Measurements from ENCODE around the gene SCMH1.

Gene SCMH1

GRCh38 chr1:41033272-41033671, 208.8 kb downstream of the SCMH1 start:
- in situ Hi-C loops (cut with MboI; ENCODE audit: low sequenced_read_pairs): no loop called here

GRCh38 chr1:41032147-41032546, 210.0 kb downstream of the SCMH1 start:
- in situ Hi-C loops (cut with MboI; ENCODE audit: low sequenced_read_pairs): no loop called here

GRCh38 chr1:41030872-41031616, 211.1 kb downstream of the SCMH1 start:
- in situ Hi-C loops (cut with MboI; ENCODE audit: low sequenced_read_pairs): no loop called here

DNA sequence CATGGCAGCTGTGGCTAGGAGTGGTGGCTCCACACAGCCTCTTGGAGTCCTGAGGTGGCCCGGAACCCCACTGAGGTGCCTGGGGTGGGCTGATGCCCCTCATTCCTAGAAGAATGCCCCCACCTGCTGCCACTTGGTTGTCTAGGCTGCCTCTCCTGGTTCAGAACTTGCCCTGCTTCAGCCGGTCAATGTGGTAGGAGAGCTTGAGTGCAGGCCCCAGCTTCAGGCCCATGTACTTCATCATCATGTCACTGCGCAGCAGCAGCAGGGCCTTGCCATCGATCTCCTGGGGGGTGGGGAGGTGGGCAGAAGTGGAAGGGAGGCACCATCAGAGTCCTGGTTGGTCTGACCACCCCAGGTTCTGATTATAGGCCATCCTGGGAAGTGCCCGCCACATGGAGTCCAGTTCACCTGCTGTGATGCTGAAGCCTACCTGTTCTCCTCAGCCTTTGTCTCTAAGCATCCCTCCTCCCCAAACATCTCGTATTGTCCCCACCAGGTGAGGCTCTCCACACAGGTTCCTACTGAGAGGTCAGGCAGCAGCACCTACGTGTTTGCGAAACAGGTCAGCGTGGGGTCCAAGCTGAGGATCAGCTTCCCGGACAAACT, 214.0 kb downstream of the SCMH1 start:
- in situ Hi-C loops (cut with MboI; ENCODE audit: low sequenced_read_pairs): no loop called here

GRCh38 chr1:41025979-41026819, 215.9 kb downstream of the SCMH1 start:
- in situ Hi-C loops (cut with MboI; ENCODE audit: low sequenced_read_pairs): no loop called here

DNA sequence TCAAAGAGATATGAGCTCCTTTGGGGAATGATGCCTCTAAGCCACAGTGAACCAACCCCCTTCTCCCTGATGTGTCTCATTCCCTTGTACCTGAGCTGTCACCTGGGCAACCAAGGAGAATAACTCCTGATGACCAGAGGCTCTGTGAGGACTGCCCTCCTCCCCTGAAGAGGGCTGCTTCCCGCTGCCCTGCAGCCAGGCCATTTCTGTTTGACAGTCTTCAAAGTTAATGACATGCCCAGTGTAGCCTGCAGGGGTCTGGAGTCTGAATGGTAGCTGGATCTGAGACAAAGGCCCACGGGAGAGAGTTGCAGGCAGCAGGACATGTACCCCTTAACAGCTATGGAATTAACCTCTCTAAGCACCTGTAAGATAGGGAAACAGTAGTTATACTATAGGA, 217.2 kb downstream of the SCMH1 start:
- in situ Hi-C loops (cut with MboI; ENCODE audit: low sequenced_read_pairs): no loop called here

DNA sequence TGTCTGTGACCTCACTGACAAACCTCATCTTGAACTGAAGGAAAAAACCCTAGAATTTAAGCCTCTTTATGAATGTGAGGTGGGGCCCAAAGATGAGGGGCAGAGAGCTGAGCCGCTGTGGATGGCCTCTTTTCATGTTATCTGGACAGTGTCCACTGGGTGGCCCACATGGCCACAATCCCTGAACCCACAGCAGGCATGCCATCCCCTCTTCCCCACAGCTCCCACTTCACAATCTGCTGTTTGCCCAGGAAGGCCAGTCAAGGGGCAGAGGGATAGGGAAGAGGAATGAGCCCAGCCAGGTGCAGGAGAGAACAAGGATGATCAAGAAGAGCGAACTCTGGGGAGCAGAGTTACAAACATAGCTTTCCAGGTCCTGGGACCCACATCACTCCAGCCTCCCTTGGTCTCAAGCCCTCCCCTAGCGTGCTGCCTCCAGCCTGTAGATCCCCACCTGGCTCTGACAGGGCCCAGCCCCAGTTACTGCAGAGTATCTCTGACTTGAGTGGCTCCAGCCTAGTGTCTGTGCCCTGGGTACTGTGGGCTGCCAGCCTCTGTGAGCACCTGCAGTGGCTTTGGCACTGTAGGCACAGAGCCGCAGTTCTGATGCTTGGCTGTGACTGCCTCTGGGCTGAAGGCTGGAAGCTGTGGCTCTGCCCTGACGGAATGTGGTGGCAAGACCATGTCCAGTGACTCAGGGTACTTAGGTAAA, 218.7 kb downstream of the SCMH1 start:
- in situ Hi-C loops (cut with MboI; ENCODE audit: low sequenced_read_pairs): no loop called here

- in situ Hi-C loops (cut with MboI; ENCODE audit: low sequenced_read_pairs): no loop called here
These were observed 219.7 kb downstream of the SCMH1 start for GRCh38 chr1:41022424-41022823.

DNA sequence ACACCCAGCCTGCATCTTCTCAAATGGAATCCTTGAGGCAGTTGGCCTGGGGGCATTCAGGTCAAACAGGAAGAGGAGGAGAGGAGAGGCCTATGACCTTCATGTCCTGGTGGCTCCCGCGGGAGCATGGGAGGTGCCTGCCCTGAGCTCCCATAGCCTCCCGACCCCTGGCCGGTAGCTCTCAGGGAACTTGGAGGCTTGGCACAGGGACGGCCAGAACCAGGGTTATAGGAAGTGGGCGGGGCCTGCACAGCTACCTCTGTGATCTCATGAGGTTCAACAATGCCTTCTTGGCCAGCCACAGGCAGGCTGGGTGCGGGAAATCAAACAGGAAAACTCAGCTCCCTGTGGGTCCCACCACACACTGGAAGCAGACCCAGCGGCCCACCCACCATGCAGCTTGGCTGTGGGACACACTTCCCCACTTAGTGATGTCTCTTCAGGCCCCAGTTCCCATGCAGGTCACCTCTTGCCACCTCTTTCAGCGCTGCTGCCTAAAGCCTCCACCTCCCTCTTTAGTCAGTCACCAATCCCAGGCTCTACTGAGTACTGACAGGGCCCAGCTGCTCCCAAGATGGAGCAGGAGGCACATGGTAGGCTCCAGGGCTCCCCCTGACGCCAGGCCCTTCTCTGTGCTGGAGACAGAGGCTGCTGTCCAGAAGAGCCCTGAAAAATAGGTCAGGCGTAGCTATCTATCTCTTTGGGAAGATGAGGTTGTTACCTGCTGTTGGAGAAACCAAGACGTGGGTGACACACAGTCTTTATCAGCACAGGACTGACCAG, 220.4 kb downstream of the SCMH1 start, which contains the start of gene SLFNL1:
Gene SLFNL1, minus strand, starts transcription at position 200 of the 783 bp plus-strand sequence. CDS start 1,065 bp downstream, outside the sequence.
- in situ Hi-C loops (cut with MboI; ENCODE audit: low sequenced_read_pairs): no loop called here

DNA sequence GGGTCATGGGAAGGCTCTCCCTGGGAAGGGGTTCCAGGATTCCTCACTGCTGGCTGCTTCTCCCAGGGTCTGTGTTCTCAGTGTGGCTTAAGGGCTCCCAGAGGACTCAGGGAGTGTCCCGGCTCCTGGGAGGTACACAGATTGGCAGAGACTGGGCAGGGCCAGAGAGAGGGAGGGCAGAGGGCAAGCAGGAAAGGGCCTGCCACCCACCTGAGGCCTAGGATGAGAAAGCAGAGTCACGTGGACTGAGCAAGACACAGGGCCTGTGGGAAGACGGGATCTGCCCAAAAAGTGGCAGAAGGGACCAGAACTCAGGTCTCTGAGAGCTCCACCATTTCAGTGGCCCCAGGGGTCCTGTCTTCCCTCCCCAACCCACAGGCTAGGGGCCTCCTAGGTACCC, 221.5 kb downstream of the SCMH1 start:
- in situ Hi-C loops (cut with MboI; ENCODE audit: low sequenced_read_pairs): no loop called here

DNA sequence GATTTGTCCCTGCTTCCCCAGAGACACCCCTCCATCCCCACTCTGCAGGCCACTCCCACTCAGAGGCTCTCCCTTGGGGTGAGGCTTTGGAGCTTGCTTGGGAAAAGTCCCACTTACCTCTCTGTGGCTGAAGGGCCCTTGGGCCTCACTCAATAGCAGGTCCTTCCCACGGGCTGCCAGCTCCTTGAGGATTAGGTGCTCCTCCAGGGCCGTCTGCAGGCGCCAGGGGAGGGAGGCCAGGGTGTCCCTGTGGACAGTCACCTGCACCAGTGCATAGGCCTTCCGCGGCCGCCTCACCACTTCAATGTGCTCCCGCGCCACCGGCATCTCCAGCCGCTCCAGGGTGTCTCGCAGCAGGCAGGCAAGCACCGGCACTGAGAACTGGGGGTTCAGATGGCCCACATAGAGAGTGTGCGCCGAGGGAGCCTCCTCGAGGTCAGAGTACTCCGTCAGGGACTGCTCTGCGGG, 222.0 kb downstream of the SCMH1 start:
- in situ Hi-C loops (cut with MboI; ENCODE audit: low sequenced_read_pairs): no loop called here

GRCh38 chr1:41019353-41019745, 222.8 kb downstream of the SCMH1 start:
- in situ Hi-C loops (cut with MboI; ENCODE audit: low sequenced_read_pairs): no loop called here

- in situ Hi-C loops (cut with MboI; ENCODE audit: low sequenced_read_pairs): no loop called here
These were observed 224.1 kb downstream of the SCMH1 start for GRCh38 chr1:41018018-41018410.

- in situ Hi-C loops (cut with MboI; ENCODE audit: low sequenced_read_pairs): no loop called here
These were observed 224.7 kb downstream of the SCMH1 start for GRCh38 chr1:41017141-41018017.

DNA sequence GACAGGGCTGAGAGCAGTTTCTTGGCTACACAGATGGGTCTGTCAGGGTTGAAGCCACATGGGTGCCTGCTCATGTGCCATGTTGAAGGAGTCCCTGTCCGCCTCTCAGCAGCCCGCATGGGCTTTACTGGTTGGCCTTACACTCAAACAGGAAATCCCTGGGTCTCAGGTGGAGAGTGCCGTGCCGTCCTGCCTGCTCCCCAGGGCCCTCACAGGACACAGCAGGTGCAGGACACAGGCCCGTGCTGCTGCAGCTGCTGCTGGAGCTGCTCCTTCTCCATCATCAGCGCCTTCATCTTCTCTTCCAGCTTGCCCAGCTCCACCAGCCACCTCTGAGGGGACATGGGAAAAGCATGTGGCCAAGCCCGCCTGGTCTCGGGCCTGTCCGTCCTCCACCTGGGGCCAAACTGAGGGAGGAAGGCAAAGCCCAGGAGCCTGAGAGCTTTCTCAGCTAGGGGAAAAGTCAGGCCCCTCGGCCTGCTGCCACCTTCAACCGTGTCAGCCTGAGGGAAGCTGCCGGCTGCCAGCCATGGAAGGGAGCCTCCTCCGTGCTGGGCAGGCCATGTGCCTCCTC, 226.1 kb downstream of the SCMH1 start:
- in situ Hi-C loops (cut with MboI; ENCODE audit: low sequenced_read_pairs): no loop called here

GRCh38 chr1:41015281-41015896, 226.7 kb downstream of the SCMH1 start:
- in situ Hi-C loops (cut with MboI; ENCODE audit: low sequenced_read_pairs): no loop called here

- in situ Hi-C loops (cut with MboI; ENCODE audit: low sequenced_read_pairs): no loop called here
These were observed 227.2 kb downstream of the SCMH1 start for GRCh38 chr1:41014871-41015270.

DNA sequence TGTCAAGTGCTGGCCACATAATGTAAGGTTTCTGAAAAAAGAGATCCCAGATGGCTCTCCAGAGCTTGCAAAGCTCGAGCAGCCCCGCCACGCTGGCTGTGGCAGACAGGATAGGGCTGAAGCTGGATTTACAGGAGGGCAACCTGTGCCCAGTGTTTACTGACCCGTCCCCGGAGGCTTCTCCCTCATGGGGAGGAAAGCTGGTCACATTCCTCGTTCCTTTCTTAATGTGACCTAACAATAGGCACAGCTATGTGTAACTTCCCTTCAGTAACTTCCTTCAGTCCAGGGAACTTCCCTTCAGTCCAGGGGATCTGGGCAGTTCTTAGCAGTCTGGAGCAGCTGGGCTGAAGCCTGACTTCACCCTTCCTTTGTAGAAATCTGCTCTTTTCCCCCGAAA, 228.3 kb downstream of the SCMH1 start:
- in situ Hi-C loops (cut with MboI; ENCODE audit: low sequenced_read_pairs): no loop called here

All from hTERT RPE-1 (cell line).